Measurements from ENCODE around the gene GPRC5D.

Gene GPRC5D

DNA sequence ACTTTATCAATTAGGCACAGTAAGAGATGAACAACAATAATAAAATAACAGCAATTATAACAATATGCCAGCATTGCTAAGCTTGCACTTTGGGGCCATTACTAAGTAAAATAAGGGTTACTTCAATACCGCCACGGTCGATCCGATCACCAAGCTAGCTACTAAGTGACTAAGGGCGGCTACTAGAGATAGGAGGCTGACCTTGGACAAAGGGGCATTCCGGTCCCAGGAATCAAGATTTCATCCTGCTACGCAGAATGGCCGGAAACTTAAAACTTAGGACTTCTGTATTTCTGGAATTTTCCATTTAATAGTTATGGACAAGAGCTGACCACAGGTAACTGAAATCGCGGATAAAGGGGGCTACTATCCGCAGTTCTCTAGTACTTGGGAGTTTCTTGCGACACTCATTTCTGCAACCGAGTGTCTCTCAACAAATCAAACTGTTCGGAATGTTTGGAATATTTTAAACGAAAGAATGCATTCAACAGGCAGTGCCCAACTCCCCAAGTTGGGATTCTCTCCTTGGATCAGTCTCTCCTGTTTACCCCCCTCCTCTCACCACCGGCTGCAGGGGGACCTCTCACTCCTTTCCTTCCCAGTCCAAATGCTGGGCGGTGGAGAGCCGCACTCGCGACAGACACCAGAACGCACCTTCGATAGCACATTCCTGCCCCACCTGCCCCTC lies 47.4 kb upstream of the GPRC5D start:
- no peak for DNase-seq (ENCODE audit: low read depth)
- H3K4me3 ChIP-seq (ENCODE audit: low read depth, low read length) = peak overlapping the region; percentile 80
- no peak for TF ChIP-seq MYC (IDR thresholded peaks at IDR 0.05; ENCODE audit: low read depth, low read length)
- TF ChIP-seq CTCF (IDR thresholded peaks at IDR 0.05; ENCODE audit: low read depth, low read length) = no peak
- no peak for TF ChIP-seq POLR2A (IDR thresholded peaks at IDR 0.05; ENCODE audit: extremely low read depth, insufficient read length)
- no peak for TF ChIP-seq MAX (IDR thresholded peaks at IDR 0.05; ENCODE audit: low read depth, low read length)

DNA sequence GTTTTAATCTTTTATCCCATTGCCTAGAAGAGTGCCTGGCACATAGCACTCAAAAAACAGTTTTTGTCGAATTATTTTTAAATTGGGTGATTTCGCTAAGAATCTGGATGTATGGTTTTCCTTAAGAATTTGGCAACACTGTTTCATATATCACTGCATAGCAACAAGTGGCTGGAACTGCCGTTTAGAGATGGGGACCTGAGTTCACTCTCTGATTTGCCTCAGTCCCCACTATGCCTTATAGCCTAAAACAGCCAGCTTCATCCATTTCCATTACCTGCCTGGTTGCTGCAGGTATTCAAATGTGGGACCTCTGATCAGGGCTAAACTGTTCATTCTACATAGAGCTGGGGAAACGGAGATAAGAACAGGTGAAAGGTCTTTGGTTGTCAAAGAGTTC lies 46.3 kb upstream of the GPRC5D start:
- DNase-seq (ENCODE audit: low read depth) = no peak
- no peak overlapping the region for H3K4me3 ChIP-seq (ENCODE audit: low read depth, low read length)
- no peak for TF ChIP-seq POLR2A (IDR thresholded peaks at IDR 0.05; ENCODE audit: extremely low read depth, insufficient read length)
- no peak for TF ChIP-seq MYC (IDR thresholded peaks at IDR 0.05; ENCODE audit: low read depth, low read length)
- no peak for TF ChIP-seq MAX (IDR thresholded peaks at IDR 0.05; ENCODE audit: low read depth, low read length)
- no peak for TF ChIP-seq CTCF (IDR thresholded peaks at IDR 0.05; ENCODE audit: low read depth, low read length)

- no peak for TF ChIP-seq POLR2A (IDR thresholded peaks at IDR 0.05; ENCODE audit: extremely low read depth, insufficient read length)
- no peak for TF ChIP-seq CTCF (IDR thresholded peaks at IDR 0.05; ENCODE audit: low read depth, low read length)
- no peak for DNase-seq (ENCODE audit: low read depth)
- no peak overlapping the region for H3K4me3 ChIP-seq (ENCODE audit: low read depth, low read length)
Measured at GRCh38 chr12:12997734-12998133, 45.8 kb upstream of the GPRC5D start.

DNA sequence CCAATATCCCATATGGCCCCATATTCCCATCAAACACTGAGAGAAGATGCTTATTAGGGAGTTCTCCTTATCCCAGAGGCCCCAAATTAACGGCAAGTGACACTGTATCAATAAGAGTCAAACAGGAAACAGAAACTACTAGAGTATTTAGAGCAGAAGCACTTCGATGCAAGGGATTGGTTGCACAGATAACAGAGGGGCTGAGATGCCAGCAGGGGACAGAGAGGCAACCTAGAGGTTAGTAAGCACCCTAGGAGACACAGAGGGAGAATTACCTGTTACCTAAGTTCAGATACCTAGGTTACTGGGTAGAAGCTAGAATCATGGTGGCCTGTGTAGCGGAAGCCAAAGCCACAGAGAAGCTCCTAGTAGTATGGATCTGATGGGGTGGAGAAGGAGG lies 45.2 kb upstream of the GPRC5D start:
- no peak for TF ChIP-seq MAX (IDR thresholded peaks at IDR 0.05; ENCODE audit: low read depth, low read length)
- TF ChIP-seq MYC (IDR thresholded peaks at IDR 0.05; ENCODE audit: low read depth, low read length) = no peak
- no peak for TF ChIP-seq CTCF (IDR thresholded peaks at IDR 0.05; ENCODE audit: low read depth, low read length)
- TF ChIP-seq POLR2A (IDR thresholded peaks at IDR 0.05; ENCODE audit: extremely low read depth, insufficient read length) = no peak
- no peak overlapping the region for H3K4me3 ChIP-seq (ENCODE audit: low read depth, low read length)
- DNase-seq (ENCODE audit: low read depth) = no peak

DNA sequence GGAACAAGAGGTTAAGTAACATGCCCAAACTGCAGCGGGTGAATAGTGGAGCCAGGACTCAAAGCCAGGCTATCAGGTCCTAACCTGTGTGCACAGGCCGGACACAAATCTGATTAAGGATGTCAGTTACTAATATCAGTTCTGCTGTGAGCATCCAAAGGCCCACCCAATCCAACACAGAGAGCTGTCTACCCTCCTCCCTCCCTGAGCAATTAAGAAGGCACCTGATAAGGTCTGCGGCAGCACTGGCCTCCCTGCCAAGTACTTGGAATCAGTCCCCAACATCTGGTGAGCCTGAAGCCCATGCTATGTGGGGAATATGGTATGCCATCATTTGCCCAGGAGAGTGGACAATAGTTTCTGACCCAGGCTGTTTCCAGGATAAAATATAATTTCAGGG lies 44.2 kb upstream of the GPRC5D start:
- no peak for TF ChIP-seq CTCF (IDR thresholded peaks at IDR 0.05; ENCODE audit: low read depth, low read length)
- no peak for TF ChIP-seq POLR2A (IDR thresholded peaks at IDR 0.05; ENCODE audit: extremely low read depth, insufficient read length)
- TF ChIP-seq MAX (IDR thresholded peaks at IDR 0.05; ENCODE audit: low read depth, low read length) = no peak
- no peak for TF ChIP-seq MYC (IDR thresholded peaks at IDR 0.05; ENCODE audit: low read depth, low read length)
- H3K4me3 ChIP-seq (ENCODE audit: low read depth, low read length) = no peak overlapping the region
- no peak for DNase-seq (ENCODE audit: low read depth)

DNA sequence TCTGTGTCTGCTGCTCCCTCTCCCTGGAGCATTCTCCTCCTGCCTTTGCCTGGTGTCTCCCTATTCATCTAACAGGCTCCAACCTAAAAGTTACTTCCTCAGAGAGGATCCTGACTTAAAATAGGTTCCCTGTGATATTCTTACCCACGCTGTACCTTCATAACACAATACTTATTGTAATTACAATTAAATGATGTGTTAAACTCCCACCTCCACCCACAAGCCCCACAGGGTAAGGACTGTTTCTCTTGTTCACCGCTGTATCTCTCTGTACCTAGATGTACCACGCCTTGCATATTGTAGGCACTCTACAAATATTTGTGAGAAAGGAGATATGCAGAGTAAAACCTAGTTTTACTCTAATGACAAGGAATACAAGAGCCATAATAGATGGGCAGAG lies 43.1 kb upstream of the GPRC5D start:
- TF ChIP-seq MAX (IDR thresholded peaks at IDR 0.05; ENCODE audit: low read depth, low read length) = no peak
- no peak for TF ChIP-seq CTCF (IDR thresholded peaks at IDR 0.05; ENCODE audit: low read depth, low read length)
- TF ChIP-seq POLR2A (IDR thresholded peaks at IDR 0.05; ENCODE audit: extremely low read depth, insufficient read length) = no peak
- no peak for TF ChIP-seq MYC (IDR thresholded peaks at IDR 0.05; ENCODE audit: low read depth, low read length)
- DNase-seq (ENCODE audit: low read depth) = no peak

More for the DNA sequence above, 43.1 kb upstream of the GPRC5D start:
- no peak overlapping the region for H3K4me3 ChIP-seq (ENCODE audit: low read depth, low read length)

Data from NB4 (cell line).